ENCODE measurements around the gene SNAPIN.

SNAPIN gene

DNA sequence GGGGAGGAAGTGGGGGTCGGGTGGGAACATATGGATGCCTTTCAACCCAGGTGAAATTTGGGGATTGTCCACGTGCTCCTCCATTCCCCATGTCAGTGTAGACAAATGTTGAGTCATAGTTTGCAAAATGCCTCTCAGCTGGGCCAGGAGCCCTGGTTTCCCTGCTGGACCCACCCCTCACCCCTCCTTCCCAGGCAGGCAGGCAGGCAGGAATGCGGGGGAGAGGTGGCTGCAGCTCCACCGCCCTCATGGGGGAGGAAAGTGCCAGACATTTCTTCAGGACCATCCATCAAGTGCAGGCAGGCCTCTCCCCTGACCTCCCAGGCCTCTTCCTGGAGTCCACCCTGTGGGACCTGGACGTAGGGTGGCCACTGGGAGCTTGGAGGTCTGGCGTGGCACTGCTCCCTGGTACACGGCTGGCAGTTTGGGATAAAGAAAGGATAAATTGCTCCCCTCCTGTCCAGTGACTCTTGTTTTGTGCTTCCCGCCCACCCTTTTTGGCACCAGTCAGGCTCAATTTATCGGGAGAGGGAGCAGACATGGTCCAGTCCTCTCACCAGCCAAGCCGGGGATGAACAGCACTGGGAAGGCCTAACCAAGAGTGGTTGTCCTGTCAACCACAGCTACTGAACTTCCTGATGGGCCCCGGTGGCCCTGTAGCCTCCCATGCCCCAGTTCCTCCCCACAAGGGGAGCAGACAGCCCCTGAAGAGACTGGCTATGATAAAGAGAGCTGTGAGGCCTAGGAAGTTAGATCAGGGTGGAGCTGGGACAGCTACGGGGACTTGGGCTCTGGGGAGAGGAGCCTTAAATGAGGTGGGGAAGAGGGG is 38.9 kb downstream of the SNAPIN start:
- DNase-seq (ENCODE audit: extremely low spot score) = no peak
- CTCF ChIA-PET = interaction anchor here (0.6 kb wide), 1 partner anchor 342 kb away, joined by 3 read pairs; no protein-coding TSS in a partner anchor
- POLR2A ChIA-PET = interaction anchor here (0.8 to 3.5 kb wide), 5 partner anchors 9 to 70 kb away, joined by 3 to 24 read pairs (median 6); partner anchors contain the start of genes CHTOP, INTS3 and S100A13
- TF ChIP-seq HDGF (IDR thresholded peaks at IDR 0.05; ENCODE audit: borderline replicate concordance) (0 out of 2 replicates have a peak, but pooled peaks have one; percentile 44), ELF4 (IDR thresholded peaks at IDR 0.05) (no peak)

DNA sequence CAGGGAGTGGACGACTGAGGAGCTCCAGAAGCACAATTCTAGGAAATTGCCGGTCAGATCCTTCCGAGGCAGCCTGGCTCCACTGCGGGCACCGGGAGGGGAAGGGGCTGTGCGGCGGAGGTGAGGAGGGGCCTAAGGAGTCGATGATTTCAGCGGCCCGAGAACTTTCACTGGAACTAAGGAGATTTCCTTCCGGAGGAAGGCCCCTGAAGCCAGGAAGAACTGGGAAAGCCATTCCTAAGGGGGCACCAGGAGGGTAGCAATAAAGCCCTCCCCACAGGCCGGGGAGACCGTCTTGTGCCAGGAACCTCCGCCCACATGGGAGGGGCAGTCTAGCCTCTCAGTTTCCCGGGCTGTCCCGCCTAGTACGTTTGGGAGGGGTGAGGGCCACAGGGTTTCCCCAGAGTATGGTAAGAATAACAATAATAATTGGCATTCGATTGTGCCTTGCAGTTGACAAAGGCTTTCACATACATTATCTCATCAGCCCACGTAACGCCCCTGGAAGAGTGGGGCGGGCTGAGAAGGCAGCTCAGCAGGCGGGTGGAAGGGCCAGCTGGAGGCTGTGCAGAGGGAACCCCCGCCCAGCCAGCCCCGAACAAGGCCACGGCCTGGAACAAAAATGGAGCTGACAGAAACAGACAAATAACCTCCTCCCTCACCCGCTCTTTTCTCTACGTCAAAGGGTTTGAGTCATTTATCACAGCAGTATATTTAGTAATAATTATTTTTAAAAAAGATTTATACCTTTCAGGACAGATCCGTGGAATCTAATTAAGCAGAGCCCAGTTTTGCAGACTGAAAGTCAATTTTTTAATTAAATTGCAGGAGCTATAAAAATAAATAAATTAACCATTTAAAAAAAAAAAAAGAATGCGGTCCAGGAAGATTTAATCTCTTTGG is 39.8 kb downstream of the SNAPIN start:
- CTCF ChIA-PET = interaction anchor here (0.6 kb wide), 1 partner anchor 343 kb away, joined by 3 read pairs; no protein-coding TSS in a partner anchor
- TF ChIP-seq HDGF (IDR thresholded peaks at IDR 0.05; ENCODE audit: borderline replicate concordance) (0 out of 2 replicates have a peak, but pooled peaks have one; percentile 25), FOXA1 (IDR thresholded peaks at IDR 0.05) (no peak), ELF4 (IDR thresholded peaks at IDR 0.05) (no peak)

DNA sequence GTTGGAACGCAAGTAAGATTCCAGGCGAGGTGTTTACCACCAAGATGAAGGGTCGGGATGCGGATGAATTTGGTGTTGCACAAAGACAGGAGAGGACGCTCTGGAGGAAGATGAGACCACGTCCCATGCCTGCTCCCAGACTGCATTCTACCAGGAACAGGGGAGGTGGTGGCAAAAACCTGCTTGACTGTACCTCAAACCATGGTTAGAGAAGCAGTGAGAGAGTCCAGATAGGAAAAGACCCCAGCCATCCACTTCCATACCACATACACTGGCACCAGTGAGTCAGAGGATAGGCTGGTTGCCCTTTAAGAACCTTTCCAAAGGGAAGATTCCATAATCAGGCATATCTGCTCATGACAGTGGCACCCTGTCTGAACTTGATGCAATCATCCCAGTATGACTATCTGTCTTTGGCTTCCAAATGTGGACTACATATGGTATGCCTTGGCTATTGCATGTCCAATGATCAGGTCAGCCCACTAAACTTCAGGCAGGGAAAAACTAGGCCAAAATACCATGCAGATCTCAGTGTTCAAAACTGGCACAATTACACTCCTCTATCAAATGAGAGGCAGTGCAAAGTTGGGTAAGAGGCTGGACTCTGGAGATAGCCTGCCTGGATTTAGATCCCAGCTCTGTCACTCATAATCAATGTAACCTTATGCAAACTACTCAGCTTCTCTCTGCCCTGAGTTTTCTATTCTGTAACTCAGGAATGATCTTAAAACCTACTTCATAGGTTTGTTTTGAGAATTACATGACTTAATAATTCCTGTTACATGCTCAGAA is 40.6 kb downstream of the SNAPIN start:
- TF ChIP-seq, protein P1, sequence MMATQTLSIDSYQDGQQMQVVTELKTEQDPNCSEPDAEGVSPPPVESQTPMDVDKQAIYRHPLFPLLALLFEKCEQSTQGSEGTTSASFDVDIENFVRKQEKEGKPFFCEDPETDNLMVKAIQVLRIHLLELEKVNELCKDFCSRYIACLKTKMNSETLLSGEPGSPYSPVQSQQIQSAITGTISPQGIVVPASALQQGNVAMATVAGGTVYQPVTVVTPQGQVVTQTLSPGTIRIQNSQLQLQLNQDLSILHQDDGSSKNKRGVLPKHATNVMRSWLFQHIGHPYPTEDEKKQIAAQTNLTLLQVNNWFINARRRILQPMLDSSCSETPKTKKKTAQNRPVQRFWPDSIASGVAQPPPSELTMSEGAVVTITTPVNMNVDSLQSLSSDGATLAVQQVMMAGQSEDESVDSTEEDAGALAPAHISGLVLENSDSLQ (IDR thresholded peaks at IDR 0.05) = 0 out of 2 replicates have a peak, but pooled peaks have one; percentile 19
- no peak for TF ChIP-seq TARDBP (IDR thresholded peaks at IDR 0.05)
- CTCF ChIA-PET = interaction anchor here (0.7 kb wide), 1 partner anchor 21 kb away, joined by 9 read pairs; no protein-coding TSS in a partner anchor
- no peak for DNase-seq (ENCODE audit: extremely low spot score)
- POLR2A ChIA-PET = interaction anchor here (1.6 to 3.5 kb wide), 3 partner anchors 10 to 29 kb away, joined by 4 to 24 read pairs (median 7); partner anchors contain the start of gene INTS3

More for the DNA sequence above, 39.8 kb downstream of the SNAPIN start:
- no peak for DNase-seq (ENCODE audit: extremely low spot score)
- POLR2A ChIA-PET = interaction anchor here (0.8 to 3.5 kb wide), 5 partner anchors 10 to 71 kb away, joined by 3 to 24 read pairs (median 4); partner anchors contain the start of genes INTS3 and S100A13

DNA sequence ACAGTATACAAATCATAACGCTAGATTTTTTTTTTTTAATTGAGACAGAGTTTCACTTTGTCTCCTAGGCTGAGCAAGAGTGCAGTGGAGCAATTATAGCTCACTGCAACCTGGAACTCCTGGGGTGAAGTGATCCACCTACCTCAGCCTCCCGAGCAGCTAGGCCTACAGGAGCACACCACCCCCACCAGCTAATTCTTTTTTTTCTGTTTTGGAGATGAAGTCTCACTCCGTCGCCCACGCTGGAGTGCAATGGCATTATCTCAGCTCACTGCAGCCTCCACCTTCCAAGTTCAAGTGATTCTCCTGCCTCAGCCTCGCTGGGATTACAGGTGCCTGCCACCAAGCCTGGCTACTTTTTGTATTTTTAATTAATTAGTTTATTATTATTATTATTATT is 41.3 kb downstream of the SNAPIN start:
- TF ChIP-seq, protein P1 (IDR thresholded peaks at IDR 0.05) = no peak
- TF ChIP-seq FOXM1 (IDR thresholded peaks at IDR 0.05; ENCODE audit: borderline replicate concordance) (no peak), ARNT (IDR thresholded peaks at IDR 0.05) (no peak), HDGF (IDR thresholded peaks at IDR 0.05; ENCODE audit: borderline replicate concordance) (no peak), SUZ12 (IDR thresholded peaks at IDR 0.05) (no peak), LEF1 (IDR thresholded peaks at IDR 0.05; ENCODE audit: borderline replicate concordance) (no peak), NFRKB (IDR thresholded peaks at IDR 0.05) (no peak), L3MBTL2 (conservative IDR thresholded peaks at IDR 0.05) (no peak), FOXK2 (IDR thresholded peaks at IDR 0.05) (no peak), SP1 (IDR thresholded peaks at IDR 0.05) (no peak), TARDBP (IDR thresholded peaks at IDR 0.05) (no peak), ZNF384 (IDR thresholded peaks at IDR 0.05) (no peak)
- ChIA-PET CTCF (interaction anchor here (0.7 kb wide), 1 partner anchor 20 kb away, joined by 9 read pairs; no protein-coding TSS in a partner anchor), POLR2A (interaction anchor here (1.6 to 3.5 kb wide), 2 partner anchors 11 to 29 kb away, joined by 4 to 24 read pairs; partner anchors contain the start of gene INTS3)
- no peak for DNase-seq (ENCODE audit: extremely low spot score)

DNA sequence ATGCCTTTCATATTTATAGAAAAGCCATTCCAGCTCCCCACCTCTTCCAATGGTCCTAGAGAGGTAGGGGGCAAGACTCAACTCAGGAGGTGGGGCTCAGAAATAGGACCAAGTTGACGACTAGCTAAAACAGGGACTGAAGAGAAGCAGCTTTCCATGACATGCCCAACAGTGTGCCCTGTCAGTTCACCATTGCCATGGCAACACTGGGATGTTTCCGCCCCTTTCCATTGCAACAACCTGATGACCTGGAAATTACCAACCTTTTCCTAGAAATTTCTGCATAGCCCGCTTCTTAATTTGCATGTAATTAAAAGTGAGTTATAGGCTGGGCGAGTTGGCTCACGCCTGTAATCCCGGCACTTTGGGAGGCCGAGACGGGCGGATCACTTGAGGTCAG is 47.0 kb downstream of the SNAPIN start:
- DNase-seq (ENCODE audit: extremely low spot score) = no peak
- TF ChIP-seq ZNF384 (IDR thresholded peaks at IDR 0.05) (no peak), BHLHE40 (IDR thresholded peaks at IDR 0.05; ENCODE audit: borderline replicate concordance) (no peak), SUZ12 (IDR thresholded peaks at IDR 0.05) (no peak), ARNT (IDR thresholded peaks at IDR 0.05) (no peak), TARDBP (IDR thresholded peaks at IDR 0.05) (no peak)
- TF ChIP-seq, protein P1 (IDR thresholded peaks at IDR 0.05) = 0 out of 2 replicates have a peak, but pooled peaks have one; percentile 47
- CTCF ChIA-PET = interaction anchor here (0.6 kb wide), 1 partner anchor 91 kb away, joined by 3 read pairs; no protein-coding TSS in a partner anchor
- POLR2A ChIA-PET = interaction anchor here (1.8 kb wide), 1 partner anchor 23 kb away, joined by 7 read pairs; the partner anchor contains the start of gene INTS3

DNA sequence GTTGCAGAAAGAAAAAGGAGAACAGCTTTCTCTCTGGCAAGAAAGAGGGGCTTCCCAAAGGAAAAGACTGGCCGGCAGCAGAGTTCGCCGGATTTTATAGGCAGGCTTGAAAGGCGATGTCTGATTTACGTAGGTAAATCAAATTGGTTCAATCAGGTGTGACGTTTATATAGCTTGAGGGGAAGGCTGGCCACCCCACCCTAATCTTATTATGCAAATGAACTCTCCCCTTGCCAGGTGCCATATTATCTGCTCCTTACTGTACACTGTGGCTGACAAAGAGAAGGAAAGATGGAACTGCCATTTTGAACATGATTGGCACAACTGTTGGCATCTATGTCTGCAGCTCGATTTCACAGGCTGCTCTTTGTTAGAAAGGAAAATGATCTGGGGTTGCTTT is 52.5 kb downstream of the SNAPIN start:
- CTCF ChIA-PET = no interaction called here
- TF ChIP-seq BHLHE40 (IDR thresholded peaks at IDR 0.05; ENCODE audit: borderline replicate concordance) (no peak), LEF1 (IDR thresholded peaks at IDR 0.05; ENCODE audit: borderline replicate concordance) (no peak), ARNT (IDR thresholded peaks at IDR 0.05) (no peak), HDGF (IDR thresholded peaks at IDR 0.05; ENCODE audit: borderline replicate concordance) (no peak), NFRKB (IDR thresholded peaks at IDR 0.05) (no peak)
- no peak for DNase-seq (ENCODE audit: extremely low spot score)
- POLR2A ChIA-PET = no interaction called here

Data from HEK293T (cell line).